Activated naive CD4-positive, alpha-beta T cell treated with Interleukin-2 at 50 U/mL for 16 hours (primary cell): Measurements from ENCODE around the gene SMIM15.
A peak's percentile ranks its signal among the peaks of the same experiment; 100 is the strongest.
"Not testable (repeated sequence)": the region's sequence is repeated elsewhere in the genome, so short reads cannot be mapped to it uniquely, and the experiment has no call there.

Source experiments
- DNase-seq: peaks from one replicate; pipeline ENCODE4 v3.0.0-alpha.2; 2020

SMIM15 gene, protein sequence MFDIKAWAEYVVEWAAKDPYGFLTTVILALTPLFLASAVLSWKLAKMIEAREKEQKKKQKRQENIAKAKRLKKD

DNA sequence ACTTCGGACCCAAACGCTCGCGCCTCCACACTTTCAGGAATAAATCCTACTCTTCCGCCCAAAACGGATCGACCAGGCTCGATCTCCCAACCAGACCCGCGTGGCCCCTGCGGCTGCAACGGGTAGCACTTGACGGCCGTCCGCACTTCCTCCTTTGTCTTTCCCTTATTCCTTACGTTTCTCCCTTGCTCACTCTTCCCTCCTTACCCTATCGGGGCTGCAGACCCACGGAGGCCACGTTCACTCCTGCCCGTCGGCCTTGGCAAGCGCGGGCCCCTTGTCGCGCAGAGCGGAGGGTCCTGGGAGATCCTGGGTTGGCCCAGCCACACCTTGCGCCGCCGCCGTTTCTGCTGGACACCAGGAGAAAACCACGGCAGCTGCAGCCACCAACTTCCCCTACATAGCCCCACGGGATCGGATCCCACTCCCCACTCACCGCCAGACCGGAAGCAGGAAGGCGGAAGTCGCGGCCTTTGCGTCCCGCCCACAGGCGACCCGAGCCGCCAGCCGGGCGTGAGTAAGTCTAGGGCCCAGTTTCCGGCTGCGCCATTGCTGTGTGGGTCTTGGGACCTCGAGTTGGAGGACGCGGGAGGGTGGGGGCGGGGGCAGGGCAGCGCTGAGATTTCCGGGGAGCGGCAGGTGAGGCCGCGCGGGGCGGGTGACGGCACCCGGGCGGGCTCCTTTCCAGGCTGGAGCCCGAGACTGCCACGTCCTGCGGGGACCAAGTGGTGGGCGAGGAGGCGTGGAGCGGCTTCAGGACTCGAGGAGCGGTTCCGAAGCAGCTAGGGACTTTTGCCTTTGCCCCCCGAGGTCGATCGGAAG, at the start of gene SMIM15:
Gene SMIM15 (minus strand): TSS at position 459 of the 822 bp plus-strand sequence. CDS start 2,297 bp downstream, outside the sequence.
- DNase-seq, result peak; percentile 83

DNA sequence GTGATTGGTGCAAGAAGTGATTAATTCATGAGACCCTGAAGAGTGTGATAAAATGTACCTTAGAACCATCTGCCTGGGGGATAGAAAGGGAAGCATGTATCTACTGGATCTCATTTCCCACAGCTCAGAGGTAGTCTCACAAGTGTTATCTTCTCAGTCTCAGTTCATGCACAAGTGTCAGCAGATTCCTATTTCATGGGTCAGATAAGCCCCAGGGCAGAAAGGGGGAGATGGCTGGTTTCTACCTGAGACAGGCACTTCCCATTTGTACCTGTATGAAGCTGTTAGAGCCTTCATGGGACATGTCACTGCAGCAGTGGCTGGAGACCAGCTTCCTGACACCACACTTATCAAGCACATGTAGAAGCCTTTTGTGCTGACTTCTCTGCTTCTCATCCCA, 45.6 kb upstream of the SMIM15 start:
- no peak for DNase-seq

DNA sequence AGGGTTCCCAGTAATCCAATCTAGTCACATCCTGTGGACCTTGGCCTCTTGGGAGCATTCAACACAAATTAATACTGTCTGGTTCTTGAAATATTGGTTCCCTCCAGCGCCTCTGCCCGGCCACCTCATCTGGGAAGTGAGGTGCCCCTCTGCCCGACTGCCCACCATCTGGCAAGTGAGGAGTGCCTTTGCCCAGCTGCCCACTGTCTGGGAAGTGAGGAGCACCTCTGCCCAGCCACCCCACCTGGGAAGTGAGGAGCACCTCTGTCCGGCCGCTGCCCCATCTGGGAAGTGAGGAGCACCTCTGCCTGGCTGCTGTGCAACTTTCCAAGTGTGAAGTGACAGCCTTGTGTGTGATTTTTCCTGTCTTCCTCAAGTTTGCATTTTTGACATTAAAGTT, 42.7 kb upstream of the SMIM15 start:
- DNase-seq, result no peak

DNA sequence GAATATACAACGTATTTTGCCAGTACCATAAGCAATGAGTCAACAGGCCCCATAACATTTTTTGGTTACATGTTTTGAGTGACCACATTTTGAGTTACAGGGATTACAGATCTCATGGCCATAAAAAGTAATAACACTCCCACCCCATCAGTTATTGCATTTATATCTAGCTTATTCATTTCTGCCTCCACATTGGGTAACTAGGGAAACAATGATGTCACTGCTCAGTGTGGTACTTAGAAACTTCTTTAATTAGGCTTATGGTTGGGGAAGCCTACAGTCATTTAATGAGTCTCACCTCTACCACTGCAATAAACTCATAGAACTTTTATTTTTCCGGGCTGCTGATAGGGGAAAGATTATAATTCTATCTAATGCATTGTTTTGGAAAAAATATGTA, 39.9 kb upstream of the SMIM15 start:
- no peak for DNase-seq

DNA sequence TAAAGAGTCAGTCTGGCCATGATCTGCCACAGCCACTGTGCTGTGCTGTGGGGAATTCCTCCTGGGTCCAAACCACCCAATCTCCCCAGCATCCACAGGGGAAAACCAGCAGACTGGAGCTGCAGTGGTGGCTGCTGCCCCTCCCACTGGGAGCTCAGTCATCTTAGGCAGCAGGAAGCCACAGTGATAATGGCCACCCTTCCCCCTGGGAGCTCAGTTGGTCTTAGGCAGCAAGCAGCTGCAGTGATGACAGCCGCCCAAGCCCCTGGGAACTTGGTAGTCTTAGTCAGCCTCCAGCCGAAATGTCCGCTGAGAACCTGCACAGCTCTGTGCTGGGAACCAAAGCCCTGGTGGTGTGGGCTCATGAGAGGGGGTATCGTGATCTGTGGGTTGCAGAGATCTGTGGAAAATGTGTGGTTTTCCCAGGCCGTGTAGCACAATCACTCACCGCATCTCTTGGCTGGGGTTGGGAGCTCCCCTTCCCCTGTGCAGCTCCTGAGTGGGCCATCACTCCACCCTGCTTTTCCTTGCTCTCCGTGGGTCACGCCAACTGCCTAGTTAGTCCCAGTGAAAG, 38.4 kb upstream of the SMIM15 start:
- DNase-seq, result no peak

DNA sequence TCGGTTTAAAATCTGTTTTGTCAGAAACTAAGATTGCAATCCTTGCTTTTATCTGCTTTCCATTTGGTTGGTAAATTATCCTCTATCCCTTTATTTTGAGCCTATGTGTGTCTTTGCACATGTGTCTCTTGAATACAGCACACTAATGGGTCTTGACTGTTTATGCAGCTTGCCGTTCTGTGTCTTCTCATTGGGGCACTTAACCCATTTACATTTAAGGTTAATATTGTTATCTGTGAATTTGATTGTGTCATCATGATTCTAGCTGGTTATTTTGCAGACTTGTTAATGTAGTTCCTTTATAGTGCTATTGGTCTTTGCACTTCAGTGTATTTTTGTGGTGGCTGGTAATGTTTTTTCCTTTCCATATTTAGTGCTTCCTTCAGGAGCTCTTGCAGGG, 36.3 kb upstream of the SMIM15 start:
- DNase-seq, result no peak

DNA sequence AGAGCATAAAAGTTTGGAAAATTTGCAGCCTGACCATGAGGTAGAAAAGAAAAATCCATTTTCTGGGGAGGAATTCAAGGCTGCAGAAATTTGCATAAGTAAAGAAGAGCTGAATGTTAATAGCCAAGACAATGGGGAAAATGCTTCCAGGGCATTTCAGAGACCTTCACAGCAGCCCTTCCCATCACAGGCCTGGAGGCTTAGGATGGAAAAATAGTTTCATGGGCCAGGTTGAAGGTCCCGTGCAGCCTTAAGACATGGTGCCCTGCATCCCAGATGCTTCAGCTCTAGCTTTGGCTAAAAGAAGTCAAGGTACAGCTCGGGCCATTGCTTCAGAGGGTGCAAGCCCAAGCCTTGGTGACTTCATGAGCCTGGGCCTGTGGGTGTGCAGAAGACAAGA, 25.6 kb upstream of the SMIM15 start:
- DNase-seq, result not testable (repeated sequence)

DNA sequence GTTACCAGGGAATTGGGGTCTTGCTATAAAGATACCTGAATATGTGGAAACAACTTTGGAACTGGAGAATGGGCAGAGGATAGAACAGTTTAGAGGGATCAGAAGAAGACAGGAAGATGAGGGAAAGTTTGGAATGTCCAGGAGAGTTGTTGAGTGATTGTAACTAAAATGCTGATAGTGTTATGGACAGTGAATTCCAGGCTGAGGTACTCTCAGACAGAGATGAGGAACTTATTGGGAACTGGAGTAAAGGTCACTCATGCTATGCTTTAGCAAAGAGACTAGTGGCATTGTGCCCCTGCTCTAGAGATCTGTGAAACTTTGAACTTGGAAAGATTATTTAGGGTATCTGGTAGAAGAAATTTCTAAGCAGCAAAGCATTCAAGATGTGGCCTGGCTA, 25.1 kb upstream of the SMIM15 start:
- DNase-seq, result not testable (repeated sequence)

DNA sequence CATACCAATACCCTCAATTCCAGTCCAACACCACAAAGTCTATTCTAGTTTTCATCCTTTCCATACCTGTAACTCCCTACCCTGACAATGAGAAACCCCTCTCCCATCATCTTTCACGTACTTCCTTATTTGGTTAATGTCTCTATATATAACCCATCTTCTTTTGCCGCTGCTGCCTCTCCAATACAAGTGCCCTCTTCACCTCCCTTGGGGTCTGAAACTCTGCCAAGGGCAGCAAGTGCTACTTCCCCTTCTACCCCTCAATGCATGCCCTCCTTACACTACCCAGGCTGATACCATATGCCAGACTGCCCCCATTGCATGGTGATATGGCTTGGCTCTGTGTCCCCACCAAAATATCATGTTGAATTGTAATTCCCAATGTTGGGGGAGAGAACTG, 24.4 kb upstream of the SMIM15 start:
- no peak for DNase-seq

DNA sequence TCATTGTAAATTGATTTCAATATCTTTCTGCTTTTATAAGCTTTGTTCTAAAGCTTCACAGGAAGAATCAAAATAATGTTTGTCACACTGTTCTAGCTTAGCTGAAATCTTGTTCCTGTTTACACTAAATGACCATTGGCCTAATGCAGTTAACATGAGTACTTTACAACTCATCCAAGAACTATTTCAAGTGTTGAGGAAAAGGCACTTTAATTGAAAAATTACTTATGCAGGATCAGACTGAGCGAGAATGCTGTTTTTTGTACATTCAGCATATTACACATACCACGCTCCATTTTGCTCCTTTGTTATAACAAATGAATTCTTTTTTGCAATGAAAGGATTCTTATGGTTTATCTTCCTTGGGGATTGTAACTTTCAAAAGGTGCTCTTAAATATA, 22.4 kb upstream of the SMIM15 start:
- DNase-seq, result no peak

DNA sequence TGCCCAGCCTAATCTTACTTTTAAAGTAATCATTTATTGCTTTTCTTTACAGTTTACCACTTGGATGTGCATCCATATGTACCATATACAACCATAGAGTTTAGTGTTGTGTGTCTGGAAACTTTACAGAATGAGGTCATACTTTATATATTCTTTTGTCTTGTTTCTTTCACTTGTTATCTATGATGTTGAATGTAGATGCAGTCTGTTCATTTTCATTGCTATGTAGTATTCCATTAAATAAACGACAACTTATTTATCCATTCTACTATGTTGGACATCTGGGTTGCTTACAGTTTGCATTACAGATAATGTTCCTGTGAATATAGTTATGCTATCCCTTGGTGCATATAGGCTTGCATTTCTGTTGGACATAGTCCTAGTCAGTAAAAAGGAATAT, 21.3 kb upstream of the SMIM15 start:
- DNase-seq, result no peak

DNA sequence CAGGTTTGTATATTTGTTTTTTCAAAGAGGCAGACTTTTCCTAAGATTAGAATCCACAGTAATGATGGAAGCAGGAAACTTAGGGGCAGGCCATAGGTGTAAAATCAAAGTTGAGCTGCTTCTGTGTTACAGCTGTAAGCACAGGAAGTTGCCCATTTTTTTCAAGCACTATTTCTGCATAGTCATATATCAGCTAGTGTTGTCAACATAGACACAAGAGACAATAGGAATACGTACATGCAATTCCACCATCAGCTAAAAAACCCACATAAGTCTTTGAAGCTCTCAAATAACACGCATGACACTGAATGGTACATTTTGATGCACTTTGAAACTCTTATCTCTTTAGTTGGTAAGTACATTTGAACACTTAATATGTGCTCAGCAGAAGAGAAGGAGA, 20.2 kb upstream of the SMIM15 start:
- no peak for DNase-seq

DNA sequence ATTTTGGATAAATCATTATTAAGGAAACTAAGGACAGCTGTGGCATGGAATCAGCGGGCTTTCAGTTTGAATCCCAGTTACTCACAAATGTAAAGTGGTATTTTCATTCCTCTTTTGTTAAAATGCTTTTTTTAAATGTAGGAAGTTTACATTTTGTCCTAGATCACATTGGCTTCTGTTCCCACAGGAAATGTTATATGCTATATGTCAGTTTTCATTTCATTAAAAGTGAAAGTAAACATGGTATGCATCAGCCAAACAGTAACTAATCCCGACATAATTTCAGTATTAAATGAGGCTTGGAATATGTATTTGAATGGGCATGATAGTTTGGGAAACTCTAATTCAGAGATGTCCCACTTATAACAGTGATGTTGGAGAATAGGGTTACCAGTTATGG, 18.6 kb upstream of the SMIM15 start:
- no peak for DNase-seq

DNA sequence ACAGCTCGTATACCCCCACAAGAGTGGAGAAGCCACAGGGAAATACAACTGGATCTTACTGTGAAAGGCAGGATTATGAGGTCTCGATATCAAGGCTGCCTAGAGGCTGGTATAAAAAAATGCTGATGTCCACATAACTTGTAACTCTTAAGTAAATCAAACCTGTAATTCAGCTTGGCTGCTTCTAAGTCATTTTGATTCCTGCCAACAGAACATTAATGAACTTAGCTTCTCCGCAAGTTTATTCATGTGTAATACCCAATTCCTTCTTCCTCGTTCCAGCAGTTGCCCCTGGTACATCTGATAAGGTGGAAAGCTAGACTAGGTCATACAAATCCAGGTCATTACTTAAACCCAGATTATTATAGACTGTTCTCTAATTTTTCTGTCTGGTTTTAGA, 16.4 kb upstream of the SMIM15 start:
- DNase-seq, result no peak

DNA sequence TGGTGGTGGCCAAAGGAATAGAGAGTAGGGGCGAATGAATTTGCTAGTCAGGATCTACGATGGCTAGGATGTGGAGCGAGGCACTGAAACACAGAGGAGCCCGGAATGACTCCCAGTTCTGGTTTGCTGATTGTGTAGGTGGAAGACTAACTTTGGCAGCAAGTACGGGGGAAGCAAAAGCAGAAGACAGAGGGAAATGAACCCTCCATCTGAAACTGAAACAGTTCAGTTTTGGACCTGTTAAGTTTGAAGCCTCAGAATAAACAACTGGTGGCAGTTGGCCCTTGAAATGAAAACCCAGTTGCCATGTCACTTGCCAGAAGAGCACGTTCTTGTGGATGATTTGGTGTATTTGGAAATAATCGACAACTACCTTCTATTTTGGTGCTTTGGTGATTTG, 15.4 kb upstream of the SMIM15 start:
- DNase-seq, result no peak

DNA sequence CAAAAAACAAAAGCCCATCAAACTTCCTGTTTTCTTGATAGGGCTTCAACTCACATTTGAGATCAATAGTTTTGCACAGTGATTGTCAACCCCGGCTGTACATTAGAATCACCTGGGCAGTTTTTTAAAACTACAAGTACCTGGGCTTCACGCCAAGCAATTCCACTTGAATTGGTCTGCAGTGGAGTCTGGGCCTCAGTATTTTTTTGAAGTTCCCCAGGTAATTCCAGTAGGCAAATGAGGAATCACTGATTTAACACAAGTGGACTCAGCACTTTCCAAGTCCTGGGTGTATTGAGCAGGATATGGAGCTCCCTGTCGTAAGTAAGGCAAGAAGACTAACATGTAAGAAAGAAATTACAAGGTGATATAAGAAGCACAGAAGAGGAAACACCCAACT, 14.8 kb upstream of the SMIM15 start:
- DNase-seq, result no peak

DNA sequence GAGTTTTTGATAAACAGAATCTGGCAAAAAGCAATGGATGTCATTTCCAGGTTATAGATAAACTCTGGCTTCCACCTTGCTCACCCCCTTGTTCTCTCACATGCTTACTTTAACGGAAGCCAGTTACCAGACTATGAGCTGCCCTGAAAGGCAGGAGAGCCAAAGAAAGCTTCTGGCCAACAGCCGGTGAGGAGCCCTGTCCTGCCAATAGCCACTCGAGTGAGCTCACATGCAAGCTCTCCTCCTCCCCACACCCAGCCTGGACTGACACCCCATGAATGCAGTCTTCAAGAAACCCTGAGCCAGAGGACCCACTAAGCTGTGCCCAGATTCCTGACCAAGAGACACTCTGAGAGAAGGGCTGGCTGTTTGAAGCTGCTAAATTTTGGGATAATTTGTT, 14.4 kb upstream of the SMIM15 start:
- DNase-seq, result no peak

DNA sequence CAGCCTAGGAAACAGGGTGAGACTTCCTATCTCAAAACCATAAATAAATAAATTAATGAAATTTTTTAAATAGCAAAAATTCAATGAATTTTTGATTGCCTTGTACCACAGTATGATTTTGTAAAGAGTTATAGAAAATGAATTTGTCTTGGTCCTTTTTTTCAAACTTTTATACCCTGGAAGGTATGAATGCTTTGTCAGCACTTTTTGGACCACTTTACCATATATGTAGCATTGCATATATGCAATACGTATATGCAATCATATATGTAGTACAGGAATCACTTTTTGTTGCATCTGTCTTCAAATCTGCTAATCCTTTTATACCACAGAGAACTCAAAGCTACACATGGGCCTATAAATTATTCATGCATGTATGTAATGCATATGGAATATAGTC, 9.2 kb upstream of the SMIM15 start:
- no peak for DNase-seq

DNA sequence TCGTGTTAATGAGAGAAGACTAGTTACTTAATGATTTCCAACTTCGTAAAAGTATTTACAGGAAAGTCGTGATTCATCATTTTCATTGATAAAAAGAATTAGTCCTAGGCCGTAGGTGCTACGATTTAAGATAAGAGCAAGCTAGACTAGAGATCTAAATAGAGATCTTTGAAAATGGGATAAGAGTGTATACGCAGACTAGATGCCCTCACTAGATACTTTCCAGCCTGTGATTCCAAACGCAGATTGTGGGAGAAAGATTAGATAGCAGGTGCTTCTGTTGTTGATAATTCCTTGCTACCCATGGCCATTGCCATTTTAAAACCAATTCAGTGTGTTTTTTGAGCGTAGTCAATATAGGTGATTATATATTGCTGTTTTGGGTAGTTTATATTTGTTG, 6.7 kb upstream of the SMIM15 start:
- no peak for DNase-seq

DNA sequence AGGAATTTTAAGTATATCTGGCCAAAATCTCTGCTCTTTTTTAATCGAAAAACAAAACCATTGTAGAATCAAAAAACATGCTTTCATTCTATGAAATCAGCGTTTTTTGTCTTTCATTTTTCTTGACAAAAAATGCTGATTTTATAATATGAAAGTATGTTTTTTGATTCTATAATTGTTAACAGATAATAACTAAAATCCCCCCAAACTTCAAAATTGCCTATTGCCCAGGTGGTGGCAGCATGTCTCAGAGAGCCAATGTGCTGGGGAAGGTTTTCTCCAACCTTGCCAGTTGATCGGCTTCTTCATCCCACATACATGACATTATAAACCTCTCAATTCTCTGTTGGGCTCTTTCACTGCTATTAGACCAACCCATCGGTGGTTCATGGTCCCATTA, 5.1 kb upstream of the SMIM15 start:
- DNase-seq, result no peak

DNA sequence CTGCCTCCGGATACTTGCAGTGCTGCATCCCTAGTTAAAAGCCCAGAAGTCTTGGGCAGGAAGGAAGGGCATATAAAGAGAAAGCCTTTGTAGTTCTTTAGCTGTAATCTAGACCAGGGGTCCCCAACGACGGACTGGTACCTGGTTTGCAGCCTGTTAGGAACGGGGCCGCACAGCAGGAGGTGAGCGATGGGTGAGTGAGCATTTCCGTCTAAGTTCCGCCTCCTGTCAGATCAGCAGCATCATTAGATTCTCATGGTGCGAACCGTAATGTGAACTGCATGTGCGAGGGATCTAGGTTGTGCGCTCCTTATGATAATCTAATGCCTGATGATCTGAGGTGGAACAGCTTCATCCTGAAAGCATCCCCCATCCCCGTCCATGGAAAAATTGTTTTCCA, 1.6 kb upstream of the SMIM15 start:
- DNase-seq, result no peak

DNA sequence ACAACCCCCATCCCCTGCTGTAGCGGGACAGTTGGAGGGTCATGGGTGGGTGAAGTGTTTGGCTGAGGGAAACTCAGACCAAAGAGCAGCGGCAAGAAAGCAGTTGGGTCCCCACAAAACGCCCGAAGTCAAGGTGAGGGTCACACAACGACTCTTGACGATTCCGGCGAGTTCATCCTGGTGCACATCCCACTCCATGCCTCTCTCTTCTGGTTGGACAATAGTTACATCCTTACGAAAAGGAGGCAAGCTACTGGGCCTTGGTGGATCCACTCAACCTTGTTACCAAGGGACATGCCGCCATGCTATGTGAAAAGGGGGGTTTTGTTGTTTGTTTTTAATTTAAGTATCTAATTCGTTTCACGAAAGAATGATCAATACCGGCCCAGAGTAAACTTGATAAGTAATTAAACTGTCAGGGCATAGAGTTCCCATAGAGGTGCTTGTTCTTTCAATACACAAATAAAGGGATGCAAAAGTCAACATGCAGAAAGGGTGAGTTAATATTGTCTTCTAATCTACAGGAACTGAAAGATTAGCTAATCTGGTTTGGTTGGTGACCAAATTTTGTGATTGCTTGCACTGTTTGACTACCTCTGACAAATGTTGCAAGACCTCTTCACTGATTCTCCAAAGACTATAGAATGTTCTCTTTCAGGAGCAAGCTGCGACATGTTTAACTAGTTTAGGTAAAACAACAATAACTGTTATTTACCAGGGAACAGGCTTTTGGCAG, 732 bp upstream of the SMIM15 start:
- DNase-seq, result no peak

DNA sequence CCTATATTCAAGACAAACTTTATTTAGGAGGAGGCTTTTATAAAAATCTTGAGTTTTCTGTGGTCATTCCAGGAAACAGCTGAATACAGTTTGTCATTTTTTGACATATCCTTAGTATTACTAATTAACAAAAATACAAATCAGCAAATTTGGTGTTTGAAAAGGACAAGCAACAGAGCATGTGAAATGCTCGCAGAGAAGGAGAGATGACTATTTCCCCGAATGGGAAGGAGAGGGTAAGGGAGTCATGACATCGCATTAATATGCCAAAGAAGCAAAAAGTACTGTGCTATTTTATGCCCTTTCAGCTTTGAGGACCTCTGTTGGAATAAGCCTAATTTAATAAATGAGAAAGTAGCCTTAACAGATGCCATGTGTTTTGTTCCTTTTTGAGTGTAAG, 1.8 kb downstream of the SMIM15 start:
- DNase-seq, result no peak

DNA sequence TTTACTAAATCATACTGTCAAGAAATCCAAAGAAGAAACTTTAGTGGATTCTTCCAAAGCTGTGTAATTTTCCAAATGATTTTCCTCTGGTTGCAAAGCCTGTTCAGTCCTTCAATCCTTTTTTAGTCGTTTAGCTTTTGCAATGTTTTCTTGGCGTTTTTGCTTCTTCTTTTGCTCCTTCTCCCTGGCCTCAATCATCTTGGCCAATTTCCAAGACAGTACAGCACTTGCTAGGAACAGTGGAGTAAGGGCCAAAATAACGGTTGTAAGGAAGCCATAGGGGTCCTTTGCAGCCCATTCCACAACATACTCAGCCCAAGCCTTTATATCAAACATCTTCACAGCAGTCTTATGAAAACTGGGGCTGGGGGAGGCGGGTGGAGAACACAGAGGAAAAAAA, 2.4 kb downstream of the SMIM15 start:
- DNase-seq, result no peak
